Measurements from ENCODE around the gene TNK1. TPM values are rescaled to one million over a fixed set of nuclear protein-coding genes. Genes with fewer than 3 reads are reported as not detected.
"Not testable (repeated sequence)": the region's sequence is repeated elsewhere in the genome, so short reads cannot be mapped to it uniquely, and the experiment has no call there.

TNK1 gene
- total RNA-seq, 1 donor: 2.2 TPM

GRCh38 chr17:7356756-7357155, 24.1 kb upstream of the TNK1 start:
- H3K4me3 ChIP-seq (ENCODE audit: low read depth, low read length): no peak overlapping the region
- TF ChIP-seq, protein P1, sequence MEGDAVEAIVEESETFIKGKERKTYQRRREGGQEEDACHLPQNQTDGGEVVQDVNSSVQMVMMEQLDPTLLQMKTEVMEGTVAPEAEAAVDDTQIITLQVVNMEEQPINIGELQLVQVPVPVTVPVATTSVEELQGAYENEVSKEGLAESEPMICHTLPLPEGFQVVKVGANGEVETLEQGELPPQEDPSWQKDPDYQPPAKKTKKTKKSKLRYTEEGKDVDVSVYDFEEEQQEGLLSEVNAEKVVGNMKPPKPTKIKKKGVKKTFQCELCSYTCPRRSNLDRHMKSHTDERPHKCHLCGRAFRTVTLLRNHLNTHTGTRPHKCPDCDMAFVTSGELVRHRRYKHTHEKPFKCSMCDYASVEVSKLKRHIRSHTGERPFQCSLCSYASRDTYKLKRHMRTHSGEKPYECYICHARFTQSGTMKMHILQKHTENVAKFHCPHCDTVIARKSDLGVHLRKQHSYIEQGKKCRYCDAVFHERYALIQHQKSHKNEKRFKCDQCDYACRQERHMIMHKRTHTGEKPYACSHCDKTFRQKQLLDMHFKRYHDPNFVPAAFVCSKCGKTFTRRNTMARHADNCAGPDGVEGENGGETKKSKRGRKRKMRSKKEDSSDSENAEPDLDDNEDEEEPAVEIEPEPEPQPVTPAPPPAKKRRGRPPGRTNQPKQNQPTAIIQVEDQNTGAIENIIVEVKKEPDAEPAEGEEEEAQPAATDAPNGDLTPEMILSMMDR (IDR thresholded peaks at IDR 0.05; ENCODE audit: insufficient read depth, low read depth, low read length): no peak
- DNase-seq (ENCODE audit: low read depth): no peak

GRCh38 chr17:7357381-7357780, 23.5 kb upstream of the TNK1 start:
- H3K4me3 ChIP-seq (ENCODE audit: low read depth, low read length): no peak overlapping the region
- TF ChIP-seq, protein P1 (IDR thresholded peaks at IDR 0.05; ENCODE audit: insufficient read depth, low read depth, low read length): no peak
- no peak for DNase-seq (ENCODE audit: low read depth)

DNA sequence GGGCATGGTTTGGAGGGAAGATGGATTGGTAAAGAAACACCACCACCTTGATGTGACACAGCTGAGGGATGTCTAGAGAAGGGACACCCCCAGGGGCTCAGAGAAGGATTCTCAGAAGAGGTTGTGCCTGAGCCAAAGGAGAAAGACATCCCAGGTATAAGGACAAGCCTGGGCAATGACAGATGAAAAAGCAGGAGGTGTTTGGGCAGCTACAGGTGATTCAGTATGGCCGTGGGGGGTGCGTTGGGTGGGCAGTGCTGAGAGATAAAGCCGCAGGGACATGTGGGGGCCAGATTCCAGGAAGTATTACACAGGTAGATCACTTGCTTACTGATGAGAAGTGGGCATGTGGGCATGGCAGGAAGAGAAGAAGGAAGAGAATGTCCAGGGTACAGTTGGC, 19.0 kb upstream of the TNK1 start:
- TF ChIP-seq, protein P1 (IDR thresholded peaks at IDR 0.05; ENCODE audit: insufficient read depth, low read depth, low read length): no peak
- no peak for DNase-seq (ENCODE audit: low read depth)
- no peak overlapping the region for H3K4me3 ChIP-seq (ENCODE audit: low read depth, low read length)

DNA sequence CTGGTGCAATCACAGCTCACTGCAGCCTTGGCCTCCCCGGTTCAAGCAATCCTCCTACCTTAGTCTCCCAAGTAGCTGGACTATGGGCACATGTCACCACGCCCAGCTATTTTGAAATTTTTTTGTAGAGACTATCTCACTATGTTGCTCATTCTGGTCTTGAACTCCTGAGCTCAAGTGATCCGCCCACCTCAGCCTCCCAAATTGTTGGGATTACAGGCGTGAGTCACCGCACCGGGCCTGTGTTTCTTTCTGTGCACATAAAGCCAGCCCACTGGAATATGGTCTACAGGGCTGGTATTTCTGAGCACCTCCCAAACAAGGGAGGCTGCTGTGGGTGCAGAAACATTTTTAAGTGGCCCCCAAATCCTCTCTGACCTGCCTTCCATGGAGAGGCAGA, 17.6 kb upstream of the TNK1 start:
- peak; percentile 19 for DNase-seq (ENCODE audit: low read depth)
- TF ChIP-seq, protein P1 (IDR thresholded peaks at IDR 0.05; ENCODE audit: insufficient read depth, low read depth, low read length): no peak
- H3K4me3 ChIP-seq (ENCODE audit: low read depth, low read length): no peak overlapping the region

DNA sequence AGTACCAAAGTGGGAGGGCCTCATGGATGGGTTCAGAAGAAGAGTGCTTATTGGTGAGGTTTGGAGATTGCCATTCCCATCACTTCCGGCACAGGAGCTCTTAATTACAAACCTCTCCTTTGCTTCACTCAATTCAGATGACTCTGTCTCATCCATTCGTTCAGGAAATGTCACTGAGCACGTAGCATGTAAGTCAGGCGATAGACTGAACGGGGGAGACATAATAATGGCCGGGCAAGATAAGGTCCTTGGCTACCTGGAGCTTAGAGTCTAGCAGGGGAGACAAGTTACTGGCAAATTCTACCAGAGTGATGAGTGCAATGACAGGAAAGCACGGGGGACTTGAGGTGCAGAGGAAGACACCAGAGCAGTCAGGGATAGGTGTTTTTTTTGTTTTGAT, 14.9 kb upstream of the TNK1 start:
- DNase-seq (ENCODE audit: low read depth); H3K4me3 ChIP-seq (ENCODE audit: low read depth, low read length): not testable (repeated sequence)

GRCh38 chr17:7367083-7367482, 13.8 kb upstream of the TNK1 start:
- TF ChIP-seq, protein P1 (IDR thresholded peaks at IDR 0.05; ENCODE audit: insufficient read depth, low read depth, low read length): no peak
- H3K4me3 ChIP-seq (ENCODE audit: low read depth, low read length): no peak overlapping the region
- no peak for DNase-seq (ENCODE audit: low read depth)

DNA sequence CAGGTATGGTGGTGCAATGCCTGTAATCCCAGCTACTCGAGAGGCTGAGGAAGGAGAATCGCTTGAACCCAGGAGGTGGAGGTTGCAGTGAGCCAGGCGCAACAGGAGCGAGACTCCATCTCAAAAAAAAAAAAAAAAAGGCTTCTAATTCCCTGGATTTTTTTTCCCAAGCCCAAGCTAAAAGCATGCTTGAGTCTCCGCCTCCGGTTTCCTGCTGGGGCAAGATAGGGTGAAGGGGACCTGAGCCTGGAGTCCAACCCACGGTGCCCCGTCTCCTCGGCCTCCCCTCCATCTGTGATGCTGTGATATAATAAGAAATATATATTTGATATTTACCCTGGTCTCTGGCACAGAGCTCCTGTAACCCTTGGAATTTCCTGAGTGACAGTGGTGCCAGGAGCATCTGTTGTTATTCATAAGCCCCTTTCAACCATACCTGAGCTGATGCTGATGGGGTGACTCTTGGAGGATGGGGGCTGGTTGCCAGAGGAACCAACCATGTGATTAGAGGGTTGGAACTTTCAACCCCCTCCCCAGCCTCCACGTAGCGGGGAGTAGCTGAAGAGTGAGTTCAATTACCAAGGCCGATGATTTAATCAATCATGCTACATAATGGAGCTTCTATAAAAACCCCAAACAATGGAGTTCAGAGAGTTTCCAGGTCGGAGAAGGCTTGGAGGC, 12.8 kb upstream of the TNK1 start:
- H3K4me3 ChIP-seq (ENCODE audit: low read depth, low read length): no peak overlapping the region
- TF ChIP-seq, protein P1 (IDR thresholded peaks at IDR 0.05; ENCODE audit: insufficient read depth, low read depth, low read length): no peak
- DNase-seq (ENCODE audit: low read depth): no peak

DNA sequence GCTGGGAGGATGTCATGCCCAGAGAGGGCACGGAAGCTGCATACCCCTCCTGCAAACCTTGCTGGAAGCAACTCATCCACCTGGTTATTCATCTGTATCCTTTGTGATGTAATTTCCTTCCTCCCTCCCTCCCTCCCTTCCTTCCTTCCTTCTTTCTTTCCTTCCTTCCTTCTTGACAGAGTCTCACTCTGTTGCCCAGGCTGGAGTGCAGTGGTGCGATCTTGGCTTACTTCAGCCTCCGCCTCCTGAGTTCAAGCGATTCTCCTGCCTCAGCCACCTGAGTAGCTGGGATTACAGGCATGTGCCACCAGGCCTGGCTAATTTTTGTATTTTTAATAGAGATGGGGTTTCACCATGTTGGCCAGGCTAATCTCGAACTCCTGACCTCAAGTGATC, 12.3 kb upstream of the TNK1 start:
- not testable (repeated sequence) for H3K4me3 ChIP-seq (ENCODE audit: low read depth, low read length); DNase-seq (ENCODE audit: low read depth)
